ENCODE data around the gene SPA17.
A peak's percentile ranks its signal among the peaks of the same experiment; 100 is the strongest.

SPA17 gene

GRCh38 chr11:124700028-124700427, 26.3 kb downstream of the SPA17 start:
- Mint-ChIP-seq H3K36me3 (ENCODE audit: low read depth) (peaks cover 9% of the 10 kb centered on the region), H3K27me3 (ENCODE audit: low read depth, poor library complexity) (peaks cover 20% of the 10 kb centered on the region), H3K9me3 (peaks cover 17% of the 10 kb centered on the region), H3K27ac (no peak overlapping the region), H3K4me1 (no peaks in the 10 kb centered on the region), H3K4me3 (no peak overlapping the region)
- DNase-seq, result no peak
- TF ChIP-seq CTCF (IDR thresholded peaks at IDR 0.05), result no peak

- no peaks in the 10 kb centered on the region for H3K36me3 Mint-ChIP-seq (ENCODE audit: low read depth)
- H3K4me1 Mint-ChIP-seq, result no peaks in the 10 kb centered on the region
- DNase-seq, result no peak
- no peak for TF ChIP-seq CTCF (IDR thresholded peaks at IDR 0.05)
- H3K27me3 Mint-ChIP-seq (ENCODE audit: low read depth, poor library complexity), result peaks cover 62% of the 10 kb centered on the region
- no peak overlapping the region for H3K4me3 Mint-ChIP-seq
- H3K9me3 Mint-ChIP-seq, result peaks cover 29% of the 10 kb centered on the region
- H3K27ac Mint-ChIP-seq, result no peak overlapping the region
Measured at GRCh38 chr11:124707829-124708228, 34.1 kb downstream of the SPA17 start.

GRCh38 chr11:124712392-124712791, 38.7 kb downstream of the SPA17 start:
- Mint-ChIP-seq H3K36me3 (ENCODE audit: low read depth) (no peaks in the 10 kb centered on the region), H3K4me1 (peaks cover under 1% of the 10 kb centered on the region), H3K27ac (no peak overlapping the region), H3K4me3 (no peak overlapping the region), H3K9me3 (peaks cover 16% of the 10 kb centered on the region), H3K27me3 (ENCODE audit: low read depth, poor library complexity) (peaks cover 90% of the 10 kb centered on the region)
- TF ChIP-seq CTCF (IDR thresholded peaks at IDR 0.05), result no peak
- DNase-seq, result no peak

- Mint-ChIP-seq H3K9me3 (no peaks in the 10 kb centered on the region), H3K27ac (no peak overlapping the region), H3K36me3 (ENCODE audit: low read depth) (no peaks in the 10 kb centered on the region), H3K4me3 (no peak overlapping the region), H3K27me3 (ENCODE audit: low read depth, poor library complexity) (peaks cover 98% of the 10 kb centered on the region), H3K4me1 (peaks cover 30% of the 10 kb centered on the region)
- TF ChIP-seq CTCF (IDR thresholded peaks at IDR 0.05), result no peak
- no peak for DNase-seq
Measured at GRCh38 chr11:124716591-124716990, 42.9 kb downstream of the SPA17 start.

- H3K36me3 Mint-ChIP-seq (ENCODE audit: low read depth), result no peaks in the 10 kb centered on the region
- no peaks in the 10 kb centered on the region for H3K9me3 Mint-ChIP-seq
- no peak overlapping the region for H3K27ac Mint-ChIP-seq
- no peak for TF ChIP-seq CTCF (IDR thresholded peaks at IDR 0.05)
- peak overlapping the region; percentile 82 for H3K4me3 Mint-ChIP-seq
- DNase-seq, result no peak
- peaks cover 98% of the 10 kb centered on the region for H3K27me3 Mint-ChIP-seq (ENCODE audit: low read depth, poor library complexity)
- peaks cover 39% of the 10 kb centered on the region for H3K4me1 Mint-ChIP-seq
Measured at GRCh38 chr11:124717421-124717785, 43.7 kb downstream of the SPA17 start.

GRCh38 chr11:124717786-124718651, 44.3 kb downstream of the SPA17 start:
- H3K4me3 Mint-ChIP-seq, result peak overlapping the region; percentile 82
- no peaks in the 10 kb centered on the region for H3K9me3 Mint-ChIP-seq
- H3K4me1 Mint-ChIP-seq, result peaks cover 45% of the 10 kb centered on the region
- DNase-seq, result peak; percentile 68
- no peak overlapping the region for H3K27ac Mint-ChIP-seq
- TF ChIP-seq CTCF (IDR thresholded peaks at IDR 0.05), result no peak
- no peaks in the 10 kb centered on the region for H3K36me3 Mint-ChIP-seq (ENCODE audit: low read depth)
- peaks cover 99% of the 10 kb centered on the region for H3K27me3 Mint-ChIP-seq (ENCODE audit: low read depth, poor library complexity)

All from nephron progenitor cell (in vitro differentiated cells).